Thymus (tissue), 14 donors: ENCODE results near the gene KCNG2. TPM values are rescaled to one million over a fixed set of nuclear protein-coding genes. Genes with fewer than 3 reads are reported as not detected.
"Not testable (repeated sequence)": the region's sequence is repeated elsewhere in the genome, so short reads cannot be mapped to it uniquely, and the experiment has no call there.

Experiments
- DNase-seq, 9 donors: peaks; one replicate each; pipeline ENCODE4 v3.0.0-alpha.2; 2013; ENCODE audit warnings: low spot score in 9 of 9, low read depth in 6 of 9, missing footprints in 1 of 9
- H3K27ac ChIP-seq, 2 donors: one replicate each; pipeline ENCODE4 v1.5.1; 2013; ENCODE audit warnings: control low read depth in 1 of 2, low read depth in 1 of 2, low read length in 1 of 2, mild to moderate bottlenecking in 1 of 2, moderate library complexity in 1 of 2
- H3K27me3 ChIP-seq, 2 donors: one replicate each; pipeline ENCODE4 v1.5.1; 2013; ENCODE audit warnings: low read length in 1 of 2; ENCODE audit not compliant: control insufficient read depth in 2 of 2, insufficient read depth in 1 of 2
- H3K36me3 ChIP-seq, 2 donors: one replicate each; pipeline ENCODE4 v1.5.1; 2013; ENCODE audit warnings: low read length in 1 of 2, mild to moderate bottlenecking in 1 of 2, moderate library complexity in 1 of 2; ENCODE audit not compliant: control insufficient read depth in 2 of 2, insufficient read depth in 2 of 2
- H3K4me1 ChIP-seq, 2 donors: one replicate each; pipeline ENCODE4 v1.5.1; 2013; ENCODE audit warnings: low read length in 2 of 2; ENCODE audit not compliant: control insufficient read depth in 2 of 2, insufficient read depth in 2 of 2
- H3K4me3 ChIP-seq, 2 donors: one replicate each; pipeline ENCODE4 v1.5.1; 2013; ENCODE audit warnings: low read length in 2 of 2, control low read depth in 1 of 2, mild to moderate bottlenecking in 1 of 2
- H3K9me3 ChIP-seq, 2 donors: one replicate each; pipeline ENCODE4 v1.5.1; 2013; ENCODE audit warnings: low read length in 1 of 2, mild to moderate bottlenecking in 1 of 2; ENCODE audit not compliant: control insufficient read depth in 2 of 2, insufficient read depth in 1 of 2
- WGBS: extraction: QIAGEN DNeasy Blood & Tissue Kit; methylation state at CpG from one replicate; pipeline ENCODE4 v1.1.7; 2013; 5-methylcytosine and 5-hydroxymethylcytosine counted together
- long read RNA-seq, 10 donors: transcript quantifications; one replicate each; lab custom pipeline, GENCODE V29; 2026
- polyA plus RNA-seq: library from polyadenylated mRNA; stranded (reverse); fragments of 200-250 nt; gene quantifications from one replicate; pipeline ENCODE4 v1.2.3, GENCODE V29; 2013
- total RNA-seq: library from RNA; stranded (reverse); fragments of 120-200 nt; gene quantifications from one replicate; pipeline ENCODE4 v1.2.4, GENCODE V29; 2013
- donor health status: healthy.

KCNG2 gene
- total RNA-seq: 0.19 TPM
- 0.14 TPM for polyA plus RNA-seq
- long read RNA-seq, donor 1: 0 reads
- long read RNA-seq, donor 2: 0 reads
- long read RNA-seq, donor 3: 0 reads
- long read RNA-seq, donor 4: 0 reads
- long read RNA-seq, donor 5: 0 reads
- long read RNA-seq, donor 6: 0 reads
- long read RNA-seq, donor 7: 0 reads
- long read RNA-seq, donor 8: 0 reads
- long read RNA-seq, donor 9: 0 reads
- long read RNA-seq, donor 10: 0 reads

- H3K27ac ChIP-seq: no peak within 1 kb of the TSS
- H3K27me3 ChIP-seq: peaks cover 47 to 67% of the 10 kb centered on the region in 2 donors
- H3K9me3 ChIP-seq: peaks cover 0 to 4% of the 10 kb centered on the region in 2 donors
- peaks cover 15 to 17% of the 10 kb centered on the region in 2 donors for H3K4me1 ChIP-seq
- peak within 1 kb of the TSS in 1 of 2 donors; percentile 45 for H3K4me3 ChIP-seq
- 5% methylated on average over 92 of the region's 92 CpGs for WGBS
- DNase-seq: peak in 3 of 9 donors; percentile 41 to 47 (median 45)
- H3K36me3 ChIP-seq: no peaks in the 10 kb centered on the region
These were observed at the start of gene KCNG2 for GRCh38 chr18:79797518-79798345. Gene KCNG2, plus strand, starts transcription at chr18:79797938. Its CDS starts 65,730 bp downstream, at chr18:79863668.

- Histone ChIP-seq H3K27ac (no peak overlapping the region), H3K9me3 (peaks cover 0 to 2% of the 10 kb centered on the region in 2 donors), H3K27me3 (no peaks in the 10 kb centered on the region), H3K4me3 (no peak overlapping the region), H3K4me1 (no peaks in the 10 kb centered on the region), H3K36me3 (peaks cover 18 to 57% of the 10 kb centered on the region in 2 donors)
- no peak for DNase-seq
- 97% methylated on average over 36 of the region's 36 CpGs for WGBS
These were observed 49.2 kb upstream of the KCNG2 start for GRCh38 chr18:79748321-79749180.

GRCh38 chr18:79749251-79750191 lies 48.2 kb upstream of the KCNG2 start:
- no peaks in the 10 kb centered on the region for H3K4me1 ChIP-seq
- H3K36me3 ChIP-seq: peaks cover 26 to 60% of the 10 kb centered on the region in 2 donors
- WGBS: 94% methylated on average over 49 of the region's 49 CpGs
- no peak overlapping the region for H3K4me3 ChIP-seq
- no peak overlapping the region for H3K27ac ChIP-seq
- H3K27me3 ChIP-seq: no peaks in the 10 kb centered on the region
- no peak for DNase-seq
- H3K9me3 ChIP-seq: peaks cover 0 to 2% of the 10 kb centered on the region in 2 donors

GRCh38 chr18:79750980-79751571 lies 46.7 kb upstream of the KCNG2 start:
- Histone ChIP-seq H3K9me3 (peaks cover 0 to 2% of the 10 kb centered on the region in 2 donors), H3K36me3 (peaks cover 26 to 68% of the 10 kb centered on the region in 2 donors), H3K27ac (no peak overlapping the region), H3K4me1 (no peaks in the 10 kb centered on the region), H3K27me3 (no peaks in the 10 kb centered on the region), H3K4me3 (no peak overlapping the region)
- 81% methylated on average over 13 of the region's 13 CpGs for WGBS
- no peak for DNase-seq

- H3K4me3 ChIP-seq, H3K27me3 ChIP-seq, DNase-seq, H3K27ac ChIP-seq, H3K9me3 ChIP-seq, H3K4me1 ChIP-seq: not testable (repeated sequence)
- 98% methylated on average over 18 of the region's 20 CpGs for WGBS
- H3K36me3 ChIP-seq: peaks cover 24 to 62% of the 10 kb centered on the region in 2 donors
These were observed 45.7 kb upstream of the KCNG2 start for GRCh38 chr18:79751918-79752578.

- H3K27me3 ChIP-seq, DNase-seq, H3K4me3 ChIP-seq, H3K9me3 ChIP-seq, H3K27ac ChIP-seq, H3K4me1 ChIP-seq: not testable (repeated sequence)
- peaks cover 22 to 55% of the 10 kb centered on the region in 2 donors for H3K36me3 ChIP-seq
- WGBS: 90% methylated on average over 6 of the region's 8 CpGs
These were observed 44.8 kb upstream of the KCNG2 start for GRCh38 chr18:79752946-79753345.

GRCh38 chr18:79753391-79753851 lies 44.3 kb upstream of the KCNG2 start:
- Histone ChIP-seq H3K9me3 (no peaks in the 10 kb centered on the region), H3K27ac (no peak overlapping the region), H3K4me1 (no peaks in the 10 kb centered on the region), H3K36me3 (peaks cover 22 to 50% of the 10 kb centered on the region in 2 donors), H3K4me3 (no peak overlapping the region), H3K27me3 (no peaks in the 10 kb centered on the region)
- WGBS: 97% methylated on average over 27 of the region's 27 CpGs
- no peak for DNase-seq
